GM21447 (cell line): Measurements from ENCODE around the gene OR10G8.

Experiments used
- ATAC-seq: cut with Tn5 transposase; IDR thresholded peaks from one replicate; pipeline ENCODE4 v1.9.1; 2021; ENCODE audit not compliant: unreplicated experiment

Gene OR10G8

DNA sequence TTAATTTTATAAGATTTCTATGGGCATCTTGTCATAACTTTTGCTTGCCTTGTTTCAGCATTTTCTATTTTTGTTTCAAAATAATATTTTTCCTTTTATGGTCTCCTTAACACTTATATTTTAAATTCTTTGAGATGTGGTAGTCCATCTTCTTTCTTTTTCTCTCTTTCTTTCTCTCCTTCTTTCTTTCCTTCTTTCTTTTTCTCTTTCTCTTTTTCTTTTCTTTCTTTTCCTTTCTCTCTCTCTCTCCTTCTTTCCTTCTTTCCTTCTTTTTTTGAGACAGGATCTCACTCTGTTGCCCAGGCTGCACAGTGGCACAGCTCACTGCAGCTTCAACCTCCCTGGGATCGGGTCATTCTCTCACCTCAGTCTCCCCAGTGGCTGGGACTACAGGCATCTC lies 50.7 kb downstream of the OR10G8 start:
- no peak for ATAC-seq

GRCh38 chr11:124078591-124078990 lies 52.0 kb downstream of the OR10G8 start:
- ATAC-seq, result no peak

DNA sequence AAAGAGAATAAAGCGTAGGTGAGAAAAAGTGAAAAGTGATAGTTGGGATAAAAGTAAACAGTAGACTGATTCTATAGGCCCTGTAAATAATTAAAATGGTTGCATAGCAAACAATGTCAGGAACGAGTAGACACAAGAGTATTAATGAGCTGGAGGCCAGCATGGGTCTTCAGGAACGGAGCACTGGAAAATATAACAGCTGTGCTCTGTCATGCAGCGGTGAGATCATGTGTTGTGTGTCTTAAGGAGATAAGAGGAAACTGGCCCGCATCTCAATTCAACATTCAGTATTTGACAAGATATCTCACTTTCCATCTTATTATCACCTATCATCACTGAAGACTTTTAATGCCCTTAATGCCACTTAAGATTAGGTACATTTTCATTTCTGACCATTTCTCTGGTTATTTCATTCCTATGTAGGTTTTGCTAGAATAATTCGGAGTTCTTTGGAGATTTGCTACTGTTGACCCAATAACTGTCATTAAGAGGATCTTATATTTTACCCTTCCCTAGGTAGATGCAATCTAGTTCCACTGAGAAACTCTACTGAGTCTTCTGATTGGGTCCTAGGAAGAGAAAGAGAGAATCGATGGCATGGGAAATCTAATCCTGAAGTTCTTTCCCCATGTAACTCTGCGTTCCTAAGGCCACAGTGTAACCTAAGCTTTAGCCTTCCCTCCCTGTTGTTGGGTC lies 53.2 kb downstream of the OR10G8 start:
- ATAC-seq, result no peak
